Kidney epithelial cell (primary cell): Measurements from ENCODE around the gene STAMBPL1. TPM values are rescaled to one million over a fixed set of nuclear protein-coding genes. Genes with fewer than 3 reads are reported as not detected.
A peak's percentile ranks its signal among the peaks of the same experiment; 100 is the strongest.
"Not testable (repeated sequence)": the region's sequence is repeated elsewhere in the genome, so short reads cannot be mapped to it uniquely, and the experiment has no call there.

ENCODE experiments used
- DNase-seq: peaks from one replicate; pipeline ENCODE4 v3.0.0-alpha.2; 2010; ENCODE audit warnings: low read depth
- H3K27me3 ChIP-seq: 2 replicates; pipeline ENCODE4 v1.6.0; 2011; ENCODE audit warnings: low read length; ENCODE audit not compliant: control insufficient read depth, insufficient read depth
- H3K36me3 ChIP-seq: 2 replicates; pipeline ENCODE4 v1.5.1; 2011; ENCODE audit warnings: low read length; ENCODE audit not compliant: control insufficient read depth, insufficient read depth
- H3K4me3 ChIP-seq: 2 replicates; pipeline ENCODE4 v1.5.1; 2011; ENCODE audit warnings: low read depth, mild to moderate bottlenecking, control low read depth, low read length
- total RNA-seq: library from RNA; depleted of rRNA; stranded (reverse); fragments of >200 nt; gene quantifications from 2 replicates; pipeline ENCODE4 v1.2.3, GENCODE V29; 2015
- TF ChIP-seq, protein P1 (sequence below): IDR thresholded peaks from 2 replicates; pipeline ENCODE4 v1.5.1; 2011; ENCODE audit warnings: mild to moderate bottlenecking, moderate library complexity, low read length, control low read depth, inconsistent platforms; ENCODE audit not compliant: insufficient read depth, poor library complexity, severe bottlenecking

The STAMBPL1 gene
- total RNA-seq, 1 donor from 2014 or later = 5.2 TPM

- H3K4me3 ChIP-seq = no peak overlapping the region
- TF ChIP-seq, protein P1, sequence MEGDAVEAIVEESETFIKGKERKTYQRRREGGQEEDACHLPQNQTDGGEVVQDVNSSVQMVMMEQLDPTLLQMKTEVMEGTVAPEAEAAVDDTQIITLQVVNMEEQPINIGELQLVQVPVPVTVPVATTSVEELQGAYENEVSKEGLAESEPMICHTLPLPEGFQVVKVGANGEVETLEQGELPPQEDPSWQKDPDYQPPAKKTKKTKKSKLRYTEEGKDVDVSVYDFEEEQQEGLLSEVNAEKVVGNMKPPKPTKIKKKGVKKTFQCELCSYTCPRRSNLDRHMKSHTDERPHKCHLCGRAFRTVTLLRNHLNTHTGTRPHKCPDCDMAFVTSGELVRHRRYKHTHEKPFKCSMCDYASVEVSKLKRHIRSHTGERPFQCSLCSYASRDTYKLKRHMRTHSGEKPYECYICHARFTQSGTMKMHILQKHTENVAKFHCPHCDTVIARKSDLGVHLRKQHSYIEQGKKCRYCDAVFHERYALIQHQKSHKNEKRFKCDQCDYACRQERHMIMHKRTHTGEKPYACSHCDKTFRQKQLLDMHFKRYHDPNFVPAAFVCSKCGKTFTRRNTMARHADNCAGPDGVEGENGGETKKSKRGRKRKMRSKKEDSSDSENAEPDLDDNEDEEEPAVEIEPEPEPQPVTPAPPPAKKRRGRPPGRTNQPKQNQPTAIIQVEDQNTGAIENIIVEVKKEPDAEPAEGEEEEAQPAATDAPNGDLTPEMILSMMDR = no peak
- H3K27me3 ChIP-seq = no peaks in the 10 kb centered on the region
- no peak for DNase-seq
- H3K36me3 ChIP-seq = no peaks in the 10 kb centered on the region
These were observed 48.2 kb downstream of the STAMBPL1 start for GRCh38 chr10:88928254-88928653.

DNA sequence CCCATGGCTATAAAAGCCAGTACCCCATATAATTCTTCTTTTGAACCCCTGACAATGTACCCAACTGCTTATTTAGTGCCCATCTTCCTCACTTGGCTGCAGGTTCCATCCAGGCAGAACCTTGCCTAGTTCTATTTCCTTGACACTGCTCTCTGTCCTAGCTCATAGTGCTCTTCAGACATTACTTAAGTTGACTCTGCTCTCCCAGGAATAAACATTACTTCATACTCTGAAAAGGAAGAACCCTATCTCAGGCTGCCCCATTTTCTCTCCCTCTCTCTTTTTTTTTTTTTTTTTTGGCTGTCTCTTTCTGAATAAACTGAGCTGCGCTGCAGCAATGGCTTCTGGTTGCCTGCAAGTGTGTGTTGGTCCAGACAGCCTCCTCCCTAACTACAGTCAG is 51.5 kb downstream of the STAMBPL1 start:
- Histone ChIP-seq H3K36me3 (no peaks in the 10 kb centered on the region), H3K4me3 (no peak overlapping the region), H3K27me3 (no peaks in the 10 kb centered on the region)
- TF ChIP-seq, protein P1 = no peak
- DNase-seq = no peak

DNA sequence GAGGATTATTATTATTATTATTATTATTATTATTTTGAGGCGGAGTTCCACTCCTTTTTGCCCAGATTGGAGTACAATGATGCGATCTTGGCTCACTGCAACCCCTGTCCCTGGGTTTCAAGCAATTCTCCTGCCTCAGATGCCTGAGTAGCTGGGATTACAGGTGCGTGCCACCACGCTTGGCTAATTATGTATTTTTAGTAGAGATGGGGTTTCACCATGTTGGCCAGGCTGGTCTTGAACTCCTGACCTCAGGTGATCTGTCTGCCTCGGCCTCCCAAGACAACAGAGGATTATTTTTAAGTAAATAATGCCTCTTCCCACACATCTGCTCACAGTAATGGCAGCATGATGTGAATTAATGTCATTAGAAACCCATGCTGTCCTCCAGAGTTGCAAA is 52.0 kb downstream of the STAMBPL1 start:
- DNase-seq, H3K4me3 ChIP-seq, H3K36me3 ChIP-seq, H3K27me3 ChIP-seq: not testable (repeated sequence)

- DNase-seq = peak; percentile 43
- no peaks in the 10 kb centered on the region for H3K36me3 ChIP-seq
- H3K4me3 ChIP-seq = no peak overlapping the region
- H3K27me3 ChIP-seq = no peaks in the 10 kb centered on the region
- TF ChIP-seq, protein P1 = peak; percentile 89
These were observed 52.7 kb downstream of the STAMBPL1 start for GRCh38 chr10:88932539-88933256.

DNA sequence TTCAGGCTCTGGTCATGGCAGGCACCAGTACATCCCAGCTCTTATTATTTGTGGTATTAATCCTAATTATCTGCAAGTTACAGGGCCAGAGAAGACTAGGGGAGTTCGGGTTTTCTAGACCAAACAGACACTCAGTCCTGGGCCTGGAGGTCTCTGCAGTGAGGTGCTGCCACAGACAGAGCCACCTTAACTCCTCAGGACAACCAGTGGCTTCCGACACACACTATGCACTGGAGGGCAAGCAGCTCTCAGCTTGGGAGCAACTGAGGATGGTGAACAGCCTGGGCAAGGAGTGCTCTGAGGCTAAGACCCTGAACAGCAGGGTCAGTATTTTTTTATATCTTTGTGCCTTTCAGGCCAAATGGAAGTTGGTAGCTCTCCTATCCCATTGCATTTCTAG is 53.5 kb downstream of the STAMBPL1 start:
- H3K27me3 ChIP-seq = no peaks in the 10 kb centered on the region
- H3K4me3 ChIP-seq = no peak overlapping the region
- TF ChIP-seq, protein P1 = no peak
- no peak for DNase-seq
- no peaks in the 10 kb centered on the region for H3K36me3 ChIP-seq

GRCh38 chr10:88934900-88935672 is 55.0 kb downstream of the STAMBPL1 start:
- peak; percentile 45 for DNase-seq
- TF ChIP-seq, protein P1 = peak; percentile 90
- Histone ChIP-seq H3K36me3 (no peaks in the 10 kb centered on the region), H3K4me3 (no peak overlapping the region), H3K27me3 (no peaks in the 10 kb centered on the region)
